Stimulated activated naive B cell treated with anti-CD40 and anti-IgM and Interleukin-4, amounts not matched to agents 10 μg/mL and 1 μg/mL and 100 μg/mL, for 72 hours (primary cell): ENCODE measurements around the gene WHAMM.

Experiments
- ATAC-seq, 2 donors: fragments of 150-1000 bp; cut with Tn5 transposase; replicated peaks; 2 replicates each; pipeline ENCODE4 v1.10.0; 2021; ENCODE audit warnings: moderate library complexity in 1 of 2
- DNase-seq: peaks from one replicate; pipeline ENCODE4 v3.0.0; 2021
- H3K27ac Mint-ChIP-seq: one replicate; pipeline ENCODE4 v1.8.0; 2022; ENCODE audit warnings: mild to moderate bottlenecking, mixed read lengths
- H3K27me3 Mint-ChIP-seq, 2 donors: one replicate each; pipeline ENCODE4 v1.8.0; 2022; ENCODE audit warnings: mixed read lengths in 2 of 2
- H3K36me3 Mint-ChIP-seq, 2 donors: one replicate each; pipeline ENCODE4 v1.8.0; 2022; ENCODE audit warnings: mixed read lengths in 2 of 2, mild to moderate bottlenecking in 1 of 2
- H3K4me1 Mint-ChIP-seq, 2 donors: one replicate each; pipeline ENCODE4 v1.8.0; 2022; ENCODE audit warnings: mixed read lengths in 2 of 2, mild to moderate bottlenecking in 1 of 2
- H3K4me3 Mint-ChIP-seq, 2 donors: one replicate each; pipeline ENCODE4 v1.8.0; 2022; ENCODE audit warnings: mild to moderate bottlenecking in 2 of 2, mixed read lengths in 2 of 2, moderate library complexity in 1 of 2
- H3K9me3 Mint-ChIP-seq, 2 donors: one replicate each; pipeline ENCODE4 v1.8.0; 2022; ENCODE audit warnings: mixed read lengths in 2 of 2, mild to moderate bottlenecking in 1 of 2

The WHAMM gene

DNA sequence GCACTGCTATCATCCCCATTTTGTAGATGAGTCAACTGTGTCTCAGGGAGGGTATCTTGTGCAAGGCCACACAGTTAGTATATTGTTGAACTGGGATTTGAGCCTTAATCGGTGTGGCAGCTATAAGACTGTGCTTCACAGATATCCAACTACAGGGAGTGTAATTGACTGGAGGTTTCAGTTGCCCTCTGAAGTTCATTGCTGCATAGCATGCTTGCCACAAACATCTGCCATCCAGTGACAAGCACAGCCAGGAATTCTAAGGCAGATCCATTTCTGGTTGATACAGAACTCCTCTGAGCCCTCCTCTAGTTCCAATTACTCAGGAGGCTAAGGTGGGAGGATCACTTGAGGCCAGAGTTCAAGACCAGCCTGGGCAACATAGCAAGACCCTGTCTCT, 19.9 kb upstream of the WHAMM start:
- H3K4me1 Mint-ChIP-seq: no peaks in the 10 kb centered on the region
- peaks cover 5 to 7% of the 10 kb centered on the region in 2 donors for H3K9me3 Mint-ChIP-seq
- no peak overlapping the region for H3K27ac Mint-ChIP-seq
- DNase-seq (no peak), ATAC-seq (no peak)
- peaks cover 3 to 6% of the 10 kb centered on the region in 2 donors for H3K36me3 Mint-ChIP-seq
- no peak overlapping the region for H3K4me3 Mint-ChIP-seq
- H3K27me3 Mint-ChIP-seq: peaks cover 5 to 6% of the 10 kb centered on the region in 2 donors

DNA sequence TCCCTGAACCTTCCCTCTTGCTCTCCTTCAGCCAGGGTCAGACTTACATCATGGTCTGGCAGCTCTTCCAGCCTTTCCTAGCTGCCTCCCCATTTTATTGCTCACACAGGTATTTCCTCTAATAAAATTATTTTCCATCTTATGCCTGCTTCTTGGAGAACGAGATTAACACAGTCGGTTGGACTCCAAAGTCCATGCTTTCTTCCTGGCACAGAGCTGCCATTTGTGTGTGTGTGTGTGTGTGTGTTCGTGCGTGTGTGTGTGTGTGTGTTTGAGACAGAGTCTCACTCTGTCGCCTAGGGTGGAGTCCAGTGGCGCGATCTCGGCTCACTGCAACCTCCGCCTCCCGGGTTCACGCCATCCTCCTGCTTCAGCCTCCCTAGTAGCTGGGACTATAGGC, 19.1 kb upstream of the WHAMM start:
- peaks cover 5 to 7% of the 10 kb centered on the region in 2 donors for H3K9me3 Mint-ChIP-seq
- no peak for ATAC-seq
- H3K36me3 Mint-ChIP-seq: peaks cover 3 to 6% of the 10 kb centered on the region in 2 donors

DNA sequence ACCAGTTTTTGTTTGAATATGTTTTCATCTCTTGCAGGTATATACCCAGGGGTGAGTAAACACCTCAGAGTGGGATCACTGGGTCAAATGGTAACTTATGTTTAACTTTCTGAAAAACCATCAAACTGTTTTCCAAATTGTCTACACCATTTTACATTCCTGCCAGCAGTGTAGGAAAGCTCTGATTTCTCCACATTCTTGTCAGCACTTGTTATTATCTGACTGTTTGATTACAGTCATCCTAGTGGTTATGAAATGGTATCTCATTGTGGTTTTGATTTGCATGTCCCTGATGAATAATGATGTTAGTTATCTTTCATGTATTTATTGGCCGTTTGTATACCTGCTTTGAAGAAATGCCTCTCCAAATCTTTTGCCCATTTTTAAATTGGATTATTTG, 17.4 kb upstream of the WHAMM start:
- ATAC-seq (no peak), DNase-seq (no peak)
- H3K27me3 Mint-ChIP-seq: peaks cover 5 to 13% of the 10 kb centered on the region in 2 donors
- H3K27ac Mint-ChIP-seq: peak overlapping the region; percentile 62
- peaks cover 5 to 7% of the 10 kb centered on the region in 2 donors for H3K9me3 Mint-ChIP-seq
- no peaks in the 10 kb centered on the region for H3K4me1 Mint-ChIP-seq
- H3K36me3 Mint-ChIP-seq: peaks cover 3 to 6% of the 10 kb centered on the region in 2 donors
- no peak overlapping the region for H3K4me3 Mint-ChIP-seq

More for the DNA sequence above, 19.1 kb upstream of the WHAMM start:
- Mint-ChIP-seq H3K27ac (no peak overlapping the region), H3K4me1 (no peaks in the 10 kb centered on the region), H3K4me3 (no peak overlapping the region), H3K27me3 (peaks cover 5 to 7% of the 10 kb centered on the region in 2 donors)
- no peak for DNase-seq

DNA sequence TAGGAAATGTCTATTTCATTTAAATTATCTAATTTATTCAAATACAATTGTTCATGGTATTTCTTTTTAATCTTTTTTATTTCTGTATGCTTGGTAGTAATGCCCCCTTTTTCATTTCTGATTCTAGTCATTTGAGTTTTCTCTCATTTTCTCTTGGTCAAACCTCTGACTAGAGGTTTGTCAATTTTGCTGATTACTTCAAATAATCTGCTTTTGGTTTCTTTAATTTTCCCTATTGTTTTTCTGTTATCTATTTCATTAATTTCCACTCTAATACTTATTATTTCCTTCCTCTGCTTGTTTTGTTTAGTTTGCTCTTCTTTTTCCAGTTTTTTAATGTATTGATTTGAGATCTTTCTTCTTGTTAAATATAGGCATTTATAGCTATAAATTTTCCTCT, 15.7 kb upstream of the WHAMM start:
- Mint-ChIP-seq H3K36me3 (peaks cover 3 to 6% of the 10 kb centered on the region in 2 donors), H3K4me1 (no peaks in the 10 kb centered on the region), H3K27me3 (peaks cover 5 to 13% of the 10 kb centered on the region in 2 donors), H3K4me3 (no peak overlapping the region), H3K9me3 (peaks cover 5 to 7% of the 10 kb centered on the region in 2 donors), H3K27ac (no peak overlapping the region)
- DNase-seq (no peak), ATAC-seq (no peak)

DNA sequence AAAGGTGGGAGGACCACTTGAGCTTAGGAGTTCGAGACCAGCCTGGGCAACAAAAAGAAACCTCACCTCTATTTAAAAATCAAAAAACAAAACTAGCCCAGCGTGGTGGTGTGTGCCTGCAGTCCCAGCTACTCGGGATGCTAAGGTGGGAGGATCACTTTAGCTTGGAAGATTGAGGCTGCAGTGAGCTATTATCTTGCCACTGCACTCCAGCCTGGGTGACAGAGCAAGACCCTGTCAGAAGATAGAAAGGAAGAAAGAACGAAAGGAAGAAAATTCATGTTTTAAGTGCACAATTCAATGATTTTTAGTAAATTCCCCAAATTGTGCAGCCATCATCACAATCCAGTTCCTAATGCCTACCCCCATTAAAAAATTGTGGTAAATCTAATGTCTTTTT, 11.3 kb upstream of the WHAMM start:
- Mint-ChIP-seq H3K36me3 (peaks cover 5 to 6% of the 10 kb centered on the region in 2 donors), H3K4me3 (no peak overlapping the region), H3K4me1 (peaks cover 11 to 21% of the 10 kb centered on the region in 2 donors), H3K27ac (no peak overlapping the region), H3K9me3 (peaks cover 5 to 7% of the 10 kb centered on the region in 2 donors), H3K27me3 (peaks cover 12 to 18% of the 10 kb centered on the region in 2 donors)
- DNase-seq (no peak), ATAC-seq (no peak)

DNA sequence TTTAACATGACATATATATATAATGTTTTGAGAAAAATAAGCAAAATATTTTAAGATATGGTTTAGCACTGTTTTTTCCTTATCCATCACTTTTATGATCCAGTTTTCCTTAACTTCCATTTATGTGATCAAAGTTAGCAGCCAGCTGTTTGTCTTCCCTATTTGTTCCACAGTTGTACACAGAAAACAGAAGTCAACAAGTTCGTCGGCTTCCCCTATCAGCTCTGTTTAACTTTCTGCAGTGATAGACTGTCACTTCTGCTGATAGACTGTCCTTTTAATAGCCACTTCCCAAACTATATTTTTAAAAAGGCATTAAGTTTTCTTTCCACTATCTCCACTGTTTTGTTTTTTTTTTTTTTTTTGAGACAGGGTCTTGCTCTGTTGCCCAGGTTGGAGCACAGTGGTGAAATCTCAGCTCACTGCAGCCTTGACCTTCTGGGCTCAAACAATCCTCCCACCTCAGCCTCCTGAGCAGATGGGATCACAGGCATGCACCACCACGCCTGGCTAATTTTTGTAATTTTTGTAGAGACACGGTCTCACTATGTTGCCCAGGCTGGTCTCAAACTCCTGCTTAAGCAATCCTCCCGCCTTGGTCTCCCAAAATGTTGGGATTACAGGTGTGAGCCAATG, 10.8 kb upstream of the WHAMM start:
- peaks cover 15 to 26% of the 10 kb centered on the region in 2 donors for H3K4me1 Mint-ChIP-seq
- DNase-seq: no peak
- no peak for ATAC-seq
- H3K36me3 Mint-ChIP-seq: peaks cover 5 to 6% of the 10 kb centered on the region in 2 donors
- no peak overlapping the region for H3K27ac Mint-ChIP-seq
- H3K27me3 Mint-ChIP-seq: peaks cover 12 to 18% of the 10 kb centered on the region in 2 donors
- peaks cover 5 to 6% of the 10 kb centered on the region in 2 donors for H3K9me3 Mint-ChIP-seq
- H3K4me3 Mint-ChIP-seq: no peak overlapping the region

DNA sequence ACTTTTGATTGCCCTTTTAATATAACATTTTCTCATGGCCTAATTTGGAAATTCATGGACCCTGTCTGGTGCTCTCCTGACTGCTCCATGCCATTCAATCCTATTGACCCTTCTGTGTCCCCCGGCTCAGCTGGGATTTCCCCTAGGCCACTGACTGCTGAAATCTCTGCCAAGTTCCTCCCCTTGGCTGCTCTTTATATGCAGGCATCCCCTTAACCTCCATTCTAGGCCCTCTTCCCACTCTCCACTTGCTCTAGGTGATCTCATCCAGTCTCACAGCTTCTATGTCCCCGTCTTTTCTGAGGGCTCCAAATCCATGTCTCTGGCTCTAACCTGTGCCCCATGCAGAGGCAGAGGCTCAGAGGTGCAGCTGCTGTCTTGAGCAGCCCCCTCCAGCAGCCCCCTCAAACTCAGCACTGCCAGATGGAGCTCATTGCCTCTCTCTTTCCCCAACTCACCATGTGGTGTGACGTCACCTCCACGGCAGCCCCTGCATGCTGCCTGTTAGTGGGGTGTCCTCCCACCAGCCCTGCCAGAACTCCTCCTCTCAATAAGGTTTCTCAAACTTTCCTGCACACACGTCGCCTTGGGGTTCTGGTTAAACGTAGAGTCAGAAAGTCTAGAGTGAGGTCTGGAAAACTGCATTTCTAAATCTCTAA, 10.1 kb upstream of the WHAMM start:
- no peak for ATAC-seq
- no peak for DNase-seq
- Mint-ChIP-seq H3K9me3 (no peaks in the 10 kb centered on the region), H3K27me3 (peaks cover 7 to 18% of the 10 kb centered on the region in 2 donors), H3K4me3 (no peak overlapping the region), H3K36me3 (peaks cover 0 to 2% of the 10 kb centered on the region in 2 donors), H3K27ac (no peak overlapping the region), H3K4me1 (peaks cover 18 to 31% of the 10 kb centered on the region in 2 donors)

DNA sequence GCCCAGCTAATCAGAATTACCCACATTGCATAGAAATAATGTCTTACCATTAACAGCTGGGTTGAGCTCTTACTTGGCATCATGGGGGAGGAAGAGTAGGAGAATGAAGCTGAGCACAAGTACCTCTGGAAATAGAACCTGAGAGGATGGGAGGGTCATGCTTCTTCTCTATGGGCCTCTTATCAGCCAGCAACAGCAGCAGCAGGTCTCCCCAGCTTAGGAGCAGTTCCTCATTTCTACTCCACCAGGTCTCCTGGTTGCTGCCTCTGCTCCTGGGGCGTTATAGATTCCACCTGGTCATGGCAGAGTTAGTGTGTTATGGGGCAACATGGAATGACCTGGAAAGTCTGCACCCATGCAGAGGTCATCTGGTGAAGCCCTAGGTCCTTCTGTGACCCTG, 6.9 kb upstream of the WHAMM start:
- DNase-seq (no peak), ATAC-seq (no peak)
- Mint-ChIP-seq H3K9me3 (no peaks in the 10 kb centered on the region), H3K4me3 (no peak overlapping the region), H3K36me3 (peaks cover 0 to 2% of the 10 kb centered on the region in 2 donors), H3K4me1 (peaks cover 37 to 52% of the 10 kb centered on the region in 2 donors), H3K27me3 (peaks cover 7 to 11% of the 10 kb centered on the region in 2 donors), H3K27ac (no peak overlapping the region)

DNA sequence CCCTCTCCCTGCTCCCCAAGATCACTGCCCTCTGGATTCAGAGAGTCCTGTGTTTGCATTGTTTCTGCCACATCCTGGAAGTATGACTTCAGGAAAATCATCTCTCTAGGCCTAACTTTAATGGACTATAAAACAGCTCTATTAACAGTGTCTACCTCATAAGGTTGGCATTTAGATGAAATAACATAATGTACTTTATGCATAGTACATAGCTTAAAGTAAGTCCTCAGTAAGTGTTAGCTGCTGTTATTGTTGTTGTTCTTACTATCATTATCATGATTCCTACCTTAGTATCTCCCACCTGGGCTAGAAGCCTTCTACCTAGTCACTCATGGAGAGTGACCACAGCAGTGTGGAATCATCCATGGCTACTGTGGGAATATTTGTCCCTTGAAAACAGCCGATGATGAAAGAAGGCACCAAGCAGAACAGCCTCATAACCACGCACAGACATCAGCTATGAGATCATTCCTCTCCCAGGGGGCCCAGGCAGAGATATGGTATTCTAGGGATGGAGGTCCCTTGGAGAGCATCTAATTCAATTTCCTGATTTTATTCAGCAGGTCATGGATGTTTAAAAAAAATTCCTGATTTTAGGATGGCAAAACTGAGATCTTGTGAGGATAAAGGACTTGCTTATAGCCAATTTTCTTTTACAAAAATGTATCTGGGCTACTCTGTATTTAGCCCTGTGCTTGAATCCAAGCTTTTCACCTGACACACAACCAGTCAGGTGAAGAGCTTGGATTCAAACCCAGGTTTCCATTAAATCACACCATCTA, 5.4 kb upstream of the WHAMM start:
- no peak for ATAC-seq
- H3K27ac Mint-ChIP-seq: peak overlapping the region; percentile 52
- peaks cover 2 to 4% of the 10 kb centered on the region in 2 donors for H3K36me3 Mint-ChIP-seq
- peaks cover 0 to 3% of the 10 kb centered on the region in 2 donors for H3K9me3 Mint-ChIP-seq
- peaks cover 47 to 65% of the 10 kb centered on the region in 2 donors for H3K4me1 Mint-ChIP-seq
- H3K27me3 Mint-ChIP-seq: peaks cover 7 to 10% of the 10 kb centered on the region in 2 donors
- H3K4me3 Mint-ChIP-seq: no peak overlapping the region
- DNase-seq: no peak

DNA sequence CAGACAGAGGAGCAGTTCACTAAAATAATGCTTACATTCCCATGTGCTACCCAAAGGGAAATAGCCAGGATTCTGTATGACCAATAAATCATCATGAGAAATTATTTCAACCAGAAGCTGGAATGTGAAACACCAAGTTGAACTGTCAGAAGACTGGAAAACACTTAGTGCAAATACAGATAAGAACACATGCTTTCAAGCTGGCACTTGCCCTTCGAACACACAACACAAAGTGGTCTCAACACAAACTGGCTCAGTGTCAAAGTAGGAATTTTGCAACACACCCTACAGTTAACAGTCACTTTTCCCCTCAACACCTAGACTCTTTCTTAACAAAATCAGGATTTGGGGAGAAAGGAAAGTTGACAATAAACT, 4.9 kb upstream of the WHAMM start:
- Mint-ChIP-seq H3K27ac (peak overlapping the region; percentile 26), H3K4me3 (no peak overlapping the region), H3K4me1 (peaks cover 50 to 62% of the 10 kb centered on the region in 2 donors), H3K27me3 (peaks cover 4 to 5% of the 10 kb centered on the region in 2 donors), H3K9me3 (peaks cover 0 to 4% of the 10 kb centered on the region in 2 donors), H3K36me3 (peaks cover 3 to 4% of the 10 kb centered on the region in 2 donors)
- ATAC-seq: no peak
- no peak for DNase-seq

DNA sequence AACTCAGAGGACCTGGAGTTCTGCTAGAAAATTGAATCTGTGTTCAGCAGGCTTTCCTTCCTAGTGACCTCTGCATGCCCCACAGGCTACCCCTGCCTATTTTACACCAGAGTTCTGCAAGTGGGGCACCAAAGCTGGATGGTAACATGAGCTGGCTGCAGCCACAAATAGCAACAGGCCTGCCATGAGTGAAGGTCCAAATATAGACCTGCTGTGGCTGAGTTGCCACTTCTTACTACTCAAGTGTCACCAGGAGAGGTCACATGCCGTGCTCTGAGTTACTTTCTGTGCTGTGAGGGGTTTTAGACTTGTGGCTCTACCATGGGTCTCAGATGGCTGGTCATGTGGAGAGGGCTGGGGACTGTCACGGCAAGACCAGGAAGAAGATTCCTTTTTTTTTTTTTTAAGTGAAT, 3.4 kb upstream of the WHAMM start, which contains the start of gene FSD2:
Gene FSD2, minus strand, starts transcription at position 76 of the 413 bp plus-strand sequence. CDS start 18,679 bp downstream, outside the sequence.
- Mint-ChIP-seq H3K9me3 (peaks cover 0 to 4% of the 10 kb centered on the region in 2 donors), H3K27ac (peak within 1 kb of the TSS; percentile 95), H3K36me3 (peaks cover 6 to 7% of the 10 kb centered on the region in 2 donors), H3K4me1 (peaks cover 50 to 67% of the 10 kb centered on the region in 2 donors), H3K4me3 (peak within 1 kb of the TSS; percentile 71 to 73), H3K27me3 (no peaks in the 10 kb centered on the region)
- DNase-seq: peak; percentile 82
- ATAC-seq: peak; percentile 75

DNA sequence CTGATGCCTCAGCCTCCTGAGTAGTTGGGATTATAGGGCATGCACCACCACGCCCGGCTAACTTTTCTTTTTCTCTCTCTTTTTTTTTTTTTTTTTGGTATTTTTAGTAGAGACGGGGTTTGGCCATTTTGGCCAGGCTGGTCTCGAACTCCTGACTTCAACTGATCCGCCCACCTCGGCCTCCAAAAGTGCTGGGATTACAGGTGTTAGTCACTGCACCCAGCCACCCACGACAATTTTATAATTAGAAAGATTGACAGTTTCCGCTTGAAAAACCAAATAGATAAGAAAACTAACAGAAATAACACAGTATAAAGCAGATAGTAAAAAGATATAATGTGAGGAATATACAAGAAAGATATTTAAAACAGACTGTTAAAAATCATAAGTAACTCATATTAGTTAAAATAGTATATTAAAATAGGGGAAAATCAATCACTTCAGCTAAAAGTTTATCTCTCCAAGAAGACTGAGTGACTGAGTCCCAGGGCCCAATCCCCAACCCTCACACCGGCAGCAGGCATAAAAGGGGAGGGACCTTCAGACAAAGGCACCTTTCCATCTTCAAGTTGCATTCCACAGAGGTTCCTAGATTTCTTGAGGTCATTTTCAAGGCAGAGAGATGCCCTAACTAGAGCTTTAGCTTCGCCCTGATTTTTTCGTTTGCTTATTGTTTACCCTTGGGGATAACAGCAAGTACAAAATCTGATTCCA, 1.4 kb upstream of the WHAMM start:
- peak overlapping the region in 1 of 2 donors; percentile 8 for H3K4me3 Mint-ChIP-seq

DNA sequence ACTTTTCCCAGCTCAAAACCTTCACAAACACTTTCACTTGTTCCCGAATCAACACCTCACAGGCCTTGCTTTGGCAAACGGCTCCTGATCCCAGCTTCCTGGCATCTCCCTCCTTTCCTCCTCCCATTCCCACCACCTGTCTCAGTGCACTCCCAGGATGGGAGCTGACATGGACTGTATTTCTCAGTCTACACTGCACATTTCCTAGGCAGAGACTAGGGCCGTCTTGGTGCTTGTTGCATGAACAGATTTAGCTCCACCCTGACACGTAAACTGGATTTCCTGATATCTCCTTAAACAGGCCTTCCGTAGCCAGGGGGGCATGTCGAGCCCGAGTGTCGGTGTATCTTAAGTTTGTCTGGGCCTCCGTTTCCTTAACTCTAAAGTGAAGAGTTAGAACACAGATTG, 790 bp upstream of the WHAMM start:
- no peaks in the 10 kb centered on the region for H3K27me3 Mint-ChIP-seq
- peaks cover 36 to 63% of the 10 kb centered on the region in 2 donors for H3K4me1 Mint-ChIP-seq
- H3K4me3 Mint-ChIP-seq: peak overlapping the region; percentile 76 to 86
- H3K27ac Mint-ChIP-seq: peak overlapping the region; percentile 94
- ATAC-seq: no peak
- H3K36me3 Mint-ChIP-seq: peaks cover 15 to 21% of the 10 kb centered on the region in 2 donors
- DNase-seq: no peak
- peaks cover 0 to 4% of the 10 kb centered on the region in 2 donors for H3K9me3 Mint-ChIP-seq

More for the DNA sequence above, 1.4 kb upstream of the WHAMM start:
- Mint-ChIP-seq H3K9me3 (peaks cover 0 to 4% of the 10 kb centered on the region in 2 donors), H3K4me1 (peaks cover 40 to 68% of the 10 kb centered on the region in 2 donors), H3K36me3 (peaks cover 15 to 21% of the 10 kb centered on the region in 2 donors), H3K27me3 (no peaks in the 10 kb centered on the region), H3K27ac (peak overlapping the region; percentile 94)
- ATAC-seq: no peak
- no peak for DNase-seq
